ENCODE data around the gene CDHR3. TPM values are rescaled to one million over a fixed set of nuclear protein-coding genes. Genes with fewer than 3 reads are reported as not detected.
"Not testable (repeated sequence)": the region's sequence is repeated elsewhere in the genome, so short reads cannot be mapped to it uniquely, and the experiment has no call there.

The CDHR3 gene
- total RNA-seq, 1 donor from 2014 or later = 1.0 TPM

GRCh38 chr7:105992905-105993304 is 29.8 kb downstream of the CDHR3 start:
- intact Hi-C loops (cut with micrococcal nuclease) = no loop called here
- no peaks in the 10 kb centered on the region for H3K9me3 Mint-ChIP-seq
- no peak overlapping the region for H3K27ac Mint-ChIP-seq
- H3K36me3 Mint-ChIP-seq (ENCODE audit: low read depth) = no peaks in the 10 kb centered on the region
- DNase-seq = no peak
- H3K27me3 Mint-ChIP-seq = peaks cover 24% of the 10 kb centered on the region
- H3K4me3 Mint-ChIP-seq = no peak overlapping the region
- no peaks in the 10 kb centered on the region for H3K4me1 Mint-ChIP-seq

- H3K4me3 Mint-ChIP-seq = no peak overlapping the region
- no peak overlapping the region for H3K27ac Mint-ChIP-seq
- H3K36me3 Mint-ChIP-seq (ENCODE audit: low read depth) = no peaks in the 10 kb centered on the region
- H3K4me1 Mint-ChIP-seq = no peaks in the 10 kb centered on the region
- H3K9me3 Mint-ChIP-seq = no peaks in the 10 kb centered on the region
- no peak for DNase-seq
- H3K27me3 Mint-ChIP-seq = peaks cover 30% of the 10 kb centered on the region
- intact Hi-C loops (cut with micrococcal nuclease) = no loop called here
Measured at GRCh38 chr7:105996860-105997737, 34.0 kb downstream of the CDHR3 start.

GRCh38 chr7:105999256-105999655 is 36.2 kb downstream of the CDHR3 start:
- Mint-ChIP-seq H3K27ac (no peak overlapping the region), H3K27me3 (peaks cover 25% of the 10 kb centered on the region), H3K4me3 (no peak overlapping the region), H3K36me3 (ENCODE audit: low read depth) (no peaks in the 10 kb centered on the region), H3K9me3 (no peaks in the 10 kb centered on the region), H3K4me1 (no peaks in the 10 kb centered on the region)
- no peak for DNase-seq
- intact Hi-C loops (cut with micrococcal nuclease) = no loop called here

- intact Hi-C loops (cut with micrococcal nuclease) = no loop called here
- DNase-seq = no peak
- no peak overlapping the region for H3K4me3 Mint-ChIP-seq
- H3K27me3 Mint-ChIP-seq = peaks cover 28% of the 10 kb centered on the region
- no peaks in the 10 kb centered on the region for H3K36me3 Mint-ChIP-seq (ENCODE audit: low read depth)
- no peaks in the 10 kb centered on the region for H3K9me3 Mint-ChIP-seq
- no peak overlapping the region for H3K27ac Mint-ChIP-seq
- H3K4me1 Mint-ChIP-seq = no peaks in the 10 kb centered on the region
Measured at GRCh38 chr7:106001196-106001595, 38.1 kb downstream of the CDHR3 start.

GRCh38 chr7:106001886-106002285 is 38.8 kb downstream of the CDHR3 start:
- DNase-seq = no peak
- Mint-ChIP-seq H3K9me3 (no peaks in the 10 kb centered on the region), H3K4me3 (no peak overlapping the region), H3K27me3 (peaks cover 28% of the 10 kb centered on the region), H3K36me3 (ENCODE audit: low read depth) (no peaks in the 10 kb centered on the region), H3K27ac (no peak overlapping the region), H3K4me1 (no peaks in the 10 kb centered on the region)
- intact Hi-C loops (cut with micrococcal nuclease) = no loop called here

GRCh38 chr7:106003525-106004064 is 40.5 kb downstream of the CDHR3 start:
- Mint-ChIP-seq H3K9me3 (peaks cover 4% of the 10 kb centered on the region), H3K4me3 (no peak overlapping the region), H3K27me3 (peaks cover 34% of the 10 kb centered on the region), H3K4me1 (no peaks in the 10 kb centered on the region), H3K36me3 (ENCODE audit: low read depth) (peaks cover 3% of the 10 kb centered on the region), H3K27ac (no peak overlapping the region)
- DNase-seq = no peak
- intact Hi-C loops (cut with micrococcal nuclease) = no loop called here

- Mint-ChIP-seq H3K27me3 (peaks cover 41% of the 10 kb centered on the region), H3K4me1 (peaks cover 6% of the 10 kb centered on the region), H3K36me3 (ENCODE audit: low read depth) (peaks cover 3% of the 10 kb centered on the region), H3K27ac (no peak overlapping the region), H3K4me3 (no peak overlapping the region), H3K9me3 (peaks cover 4% of the 10 kb centered on the region)
- intact Hi-C loops (cut with micrococcal nuclease) = no loop called here
- DNase-seq = no peak
Measured at GRCh38 chr7:106006906-106007305, 43.8 kb downstream of the CDHR3 start.

- not testable (repeated sequence) for H3K36me3 Mint-ChIP-seq (ENCODE audit: low read depth); H3K4me3 Mint-ChIP-seq; H3K9me3 Mint-ChIP-seq; H3K27ac Mint-ChIP-seq; DNase-seq
- peaks cover 49% of the 10 kb centered on the region for H3K27me3 Mint-ChIP-seq
- intact Hi-C loops (cut with micrococcal nuclease) = loop anchor here (2.0 kb wide), 2 partner anchors 73 to 131 kb away; partner anchors contain the start of gene ATXN7L1
- peaks cover 10% of the 10 kb centered on the region for H3K4me1 Mint-ChIP-seq
Measured at GRCh38 chr7:106007796-106008195, 44.7 kb downstream of the CDHR3 start.

GRCh38 chr7:106009503-106010226 is 46.6 kb downstream of the CDHR3 start:
- H3K4me1 Mint-ChIP-seq = peaks cover 10% of the 10 kb centered on the region
- H3K4me3 Mint-ChIP-seq = no peak overlapping the region
- H3K36me3 Mint-ChIP-seq (ENCODE audit: low read depth) = peaks cover 3% of the 10 kb centered on the region
- H3K27me3 Mint-ChIP-seq = peaks cover 49% of the 10 kb centered on the region
- DNase-seq = peak; percentile 94
- intact Hi-C loops (cut with micrococcal nuclease) = loop anchor here (1.0 to 2.0 kb wide), 7 partner anchors 75 to 357 kb away; partner anchors contain the start of gene ATXN7L1
- H3K27ac Mint-ChIP-seq = no peak overlapping the region
- peaks cover 4% of the 10 kb centered on the region for H3K9me3 Mint-ChIP-seq

- H3K36me3 Mint-ChIP-seq (ENCODE audit: low read depth) = peaks cover 3% of the 10 kb centered on the region
- H3K27ac Mint-ChIP-seq = no peak overlapping the region
- peaks cover 4% of the 10 kb centered on the region for H3K9me3 Mint-ChIP-seq
- peaks cover 10% of the 10 kb centered on the region for H3K4me1 Mint-ChIP-seq
- H3K27me3 Mint-ChIP-seq = peaks cover 49% of the 10 kb centered on the region
- DNase-seq = no peak
- no peak overlapping the region for H3K4me3 Mint-ChIP-seq
- intact Hi-C loops (cut with micrococcal nuclease) = no loop called here
Measured at GRCh38 chr7:106010331-106010730, 47.3 kb downstream of the CDHR3 start.

- intact Hi-C loops (cut with micrococcal nuclease) = no loop called here
- peaks cover 4% of the 10 kb centered on the region for H3K9me3 Mint-ChIP-seq
- no peak for DNase-seq
- peaks cover 3% of the 10 kb centered on the region for H3K36me3 Mint-ChIP-seq (ENCODE audit: low read depth)
- H3K4me3 Mint-ChIP-seq = no peak overlapping the region
- H3K4me1 Mint-ChIP-seq = peaks cover 10% of the 10 kb centered on the region
- H3K27ac Mint-ChIP-seq = no peak overlapping the region
- peaks cover 47% of the 10 kb centered on the region for H3K27me3 Mint-ChIP-seq
Measured at GRCh38 chr7:106010866-106011265, 47.8 kb downstream of the CDHR3 start.

- H3K9me3 Mint-ChIP-seq = peaks cover 4% of the 10 kb centered on the region
- H3K4me1 Mint-ChIP-seq = peaks cover 13% of the 10 kb centered on the region
- H3K27ac Mint-ChIP-seq = no peak overlapping the region
- H3K27me3 Mint-ChIP-seq = peaks cover 50% of the 10 kb centered on the region
- intact Hi-C loops (cut with micrococcal nuclease) = no loop called here
- no peak for DNase-seq
- peaks cover 3% of the 10 kb centered on the region for H3K36me3 Mint-ChIP-seq (ENCODE audit: low read depth)
- H3K4me3 Mint-ChIP-seq = no peak overlapping the region
Measured at GRCh38 chr7:106012184-106012583, 49.1 kb downstream of the CDHR3 start.

GRCh38 chr7:106012935-106013439 is 49.9 kb downstream of the CDHR3 start:
- Mint-ChIP-seq H3K27me3 (peaks cover 44% of the 10 kb centered on the region), H3K4me1 (peaks cover 15% of the 10 kb centered on the region)
- intact Hi-C loops (cut with micrococcal nuclease) = no loop called here

More at GRCh38 chr7:106012935-106013439, 49.9 kb downstream of the CDHR3 start:
- H3K9me3 Mint-ChIP-seq = no peaks in the 10 kb centered on the region
- no peak overlapping the region for H3K27ac Mint-ChIP-seq
- no peak overlapping the region for H3K4me3 Mint-ChIP-seq
- DNase-seq = no peak
- no peaks in the 10 kb centered on the region for H3K36me3 Mint-ChIP-seq (ENCODE audit: low read depth)

Data from activated CD4-positive, alpha-beta T cell treated with anti-CD3 and anti-CD28 coated beads, Interleukin-2, amount 10 ng/mL, durations not matched to agents 24 days and 14 days (primary cell).